Fibroblast of villous mesenchyme (primary cell): ENCODE measurements around the gene SDR42E2. TPM values are rescaled to one million over a fixed set of nuclear protein-coding genes. Genes with fewer than 3 reads are reported as not detected.

Experiments used
- DNase-seq: peaks from one replicate; pipeline ENCODE4 v3.0.0-alpha.2; 2010; ENCODE audit warnings: low read depth
- H3K4me3 ChIP-seq: 2 replicates; pipeline ENCODE4 v1.5.1; 2011; ENCODE audit warnings: low read depth, mild to moderate bottlenecking, low read length
- total RNA-seq: library from RNA; depleted of rRNA; stranded (reverse); fragments of >200 nt; gene quantifications from 2 replicates; pipeline ENCODE4 v1.2.3, GENCODE V29; 2012
- TF ChIP-seq, protein P1 (sequence below): IDR thresholded peaks from 2 replicates; pipeline ENCODE4 v1.5.1; 2012; ENCODE audit warnings: low read depth, mild to moderate bottlenecking, low read length; ENCODE audit not compliant: insufficient read depth

SDR42E2 gene
- total RNA-seq, 1 donor = not detected

DNA sequence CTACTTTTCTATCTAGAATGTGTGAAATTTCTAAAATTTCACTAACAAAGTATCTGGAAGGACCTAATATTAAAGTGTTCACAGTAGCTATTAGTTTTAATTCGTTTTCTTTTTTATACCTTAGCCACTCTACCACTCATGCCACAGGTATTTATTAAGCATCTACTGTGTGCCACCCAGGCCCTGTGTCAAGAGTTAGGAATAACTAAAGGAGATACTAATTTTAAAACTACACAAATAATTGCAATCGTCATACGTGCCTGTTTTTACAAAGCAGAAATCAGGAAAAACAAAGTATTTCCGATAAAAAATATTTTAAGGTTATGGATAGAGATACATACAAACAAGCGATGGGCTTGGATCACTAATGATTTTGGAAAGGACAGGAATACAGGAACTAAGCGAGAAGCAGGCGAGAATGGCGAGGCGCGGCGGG lies 43.3 kb downstream of the SDR42E2 start:
- DNase-seq = no peak
- peak overlapping the region; percentile 83 for H3K4me3 ChIP-seq
- TF ChIP-seq, protein P1, sequence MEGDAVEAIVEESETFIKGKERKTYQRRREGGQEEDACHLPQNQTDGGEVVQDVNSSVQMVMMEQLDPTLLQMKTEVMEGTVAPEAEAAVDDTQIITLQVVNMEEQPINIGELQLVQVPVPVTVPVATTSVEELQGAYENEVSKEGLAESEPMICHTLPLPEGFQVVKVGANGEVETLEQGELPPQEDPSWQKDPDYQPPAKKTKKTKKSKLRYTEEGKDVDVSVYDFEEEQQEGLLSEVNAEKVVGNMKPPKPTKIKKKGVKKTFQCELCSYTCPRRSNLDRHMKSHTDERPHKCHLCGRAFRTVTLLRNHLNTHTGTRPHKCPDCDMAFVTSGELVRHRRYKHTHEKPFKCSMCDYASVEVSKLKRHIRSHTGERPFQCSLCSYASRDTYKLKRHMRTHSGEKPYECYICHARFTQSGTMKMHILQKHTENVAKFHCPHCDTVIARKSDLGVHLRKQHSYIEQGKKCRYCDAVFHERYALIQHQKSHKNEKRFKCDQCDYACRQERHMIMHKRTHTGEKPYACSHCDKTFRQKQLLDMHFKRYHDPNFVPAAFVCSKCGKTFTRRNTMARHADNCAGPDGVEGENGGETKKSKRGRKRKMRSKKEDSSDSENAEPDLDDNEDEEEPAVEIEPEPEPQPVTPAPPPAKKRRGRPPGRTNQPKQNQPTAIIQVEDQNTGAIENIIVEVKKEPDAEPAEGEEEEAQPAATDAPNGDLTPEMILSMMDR = no peak

DNA sequence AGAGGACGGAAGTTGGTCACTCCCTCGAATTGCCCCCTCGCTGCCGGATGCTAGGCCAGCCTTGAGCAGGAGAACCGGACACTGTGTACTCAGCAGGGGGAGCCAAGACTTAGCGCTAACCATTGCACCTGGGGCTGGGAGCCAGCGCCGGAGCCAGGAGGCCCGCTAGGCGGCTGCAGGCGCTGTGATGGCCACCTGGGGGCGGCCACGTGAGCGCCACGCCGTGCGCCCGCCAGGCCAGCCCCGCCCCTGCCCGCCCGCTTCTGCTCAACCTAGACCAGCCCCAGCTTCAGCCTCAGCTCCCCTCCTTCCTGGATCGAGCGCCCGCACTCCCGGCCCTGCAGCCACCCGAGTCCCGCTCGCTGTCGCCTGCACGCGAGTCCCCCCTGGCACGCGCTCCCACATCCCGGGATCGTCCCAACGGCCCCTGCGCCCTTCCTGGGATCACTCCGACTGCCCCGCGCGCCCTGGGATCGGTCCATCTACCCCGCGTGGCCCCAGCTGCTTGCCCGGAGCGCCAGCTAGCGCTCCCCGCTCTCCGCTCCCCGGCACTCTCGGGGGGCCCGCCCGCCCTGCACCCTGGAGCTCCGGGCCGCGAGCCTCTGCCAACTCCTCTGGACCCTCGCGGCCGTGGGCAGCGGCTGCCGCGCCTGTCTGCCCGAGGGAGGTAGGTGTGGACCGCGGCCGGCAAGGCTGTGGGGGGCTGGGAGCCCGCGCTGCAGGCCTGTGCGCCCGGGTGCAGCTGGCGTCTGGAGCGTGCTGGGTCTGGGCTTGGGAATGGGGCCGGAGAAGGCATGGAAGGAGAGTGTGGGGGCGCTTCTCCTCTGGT lies 43.9 kb downstream of the SDR42E2 start, which contains the start of gene EEF2K:
Gene EEF2K (plus strand): TSS at position 266 of the 829 bp plus-strand sequence. CDS start 19,452 bp downstream, outside the sequence.
- peak; percentile 97 for DNase-seq
- peak within 1 kb of the TSS; percentile 83 for H3K4me3 ChIP-seq
- TF ChIP-seq, protein P1 = peak; percentile 61

- TF ChIP-seq, protein P1 = no peak
- peak; percentile 49 for DNase-seq
- H3K4me3 ChIP-seq = peak overlapping the region; percentile 83
These were observed 44.8 kb downstream of the SDR42E2 start for GRCh38 chr16:22206842-22207714.

GRCh38 chr16:22207715-22208360 lies 45.5 kb downstream of the SDR42E2 start:
- no peak for DNase-seq
- H3K4me3 ChIP-seq = peak overlapping the region; percentile 83
- TF ChIP-seq, protein P1 = no peak

DNA sequence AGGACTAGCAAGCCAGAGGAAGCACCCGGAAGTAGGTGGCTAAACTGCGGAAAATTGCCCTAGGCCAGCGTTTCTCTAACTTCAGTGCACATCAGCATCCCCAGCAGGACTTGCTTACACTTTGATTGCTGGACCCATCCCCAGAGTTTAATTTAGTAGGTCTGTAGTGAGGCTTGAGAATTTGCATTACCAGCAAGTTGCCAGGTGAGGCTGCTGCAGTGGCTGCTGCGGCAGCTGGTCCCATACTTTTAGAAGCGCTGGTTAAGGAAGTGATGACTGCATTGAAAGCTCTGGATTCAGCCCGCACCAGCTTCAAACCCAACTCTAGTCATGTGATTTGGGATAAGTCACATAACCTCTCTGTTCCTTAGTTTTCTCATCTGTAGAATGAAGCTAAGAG lies 48.0 kb downstream of the SDR42E2 start:
- no peak for DNase-seq
- H3K4me3 ChIP-seq = no peak overlapping the region
- TF ChIP-seq, protein P1 = no peak

- H3K4me3 ChIP-seq = no peak overlapping the region
- no peak for DNase-seq
- TF ChIP-seq, protein P1 = no peak
These were observed 48.5 kb downstream of the SDR42E2 start for GRCh38 chr16:22210854-22211253.
